Measurements from ENCODE around the gene TGFA.

Gene TGFA

GRCh38 chr2:70553584-70554337, at the start of gene TGFA:
TSS of gene TGFA (minus strand) at chr2:70553826. CDS start at chr2:70553767, 59 bp downstream.
- Histone ChIP-seq H2AFZ (ENCODE audit: low read length) (peak within 1 kb of the TSS; percentile 74), H3K27me3 (ENCODE audit: insufficient read depth, low read length, poor library complexity, severe bottlenecking) (no peaks in the 10 kb centered on the region), H3K4me1 (ENCODE audit: insufficient read depth, low read length, poor library complexity, severe bottlenecking) (peaks cover 44% of the 10 kb centered on the region)

DNA sequence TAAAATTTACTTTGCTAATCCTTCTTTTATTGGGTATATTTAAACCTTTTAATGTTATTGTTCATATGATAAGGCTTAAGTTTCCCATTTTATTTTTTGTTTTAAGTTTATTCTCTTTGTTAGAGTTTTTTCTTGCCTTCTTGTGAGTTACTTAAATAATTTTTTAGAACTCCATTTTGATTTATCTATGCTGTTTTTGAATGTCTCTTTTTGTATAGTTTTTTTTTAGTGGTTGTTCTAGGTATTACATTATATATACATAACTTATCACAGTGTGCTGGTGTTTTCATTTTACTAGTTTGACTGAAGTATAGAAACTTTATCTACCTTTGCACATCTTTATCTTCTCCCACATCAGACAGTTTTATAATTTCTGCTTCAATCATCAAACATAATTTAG, 49.4 kb upstream of the TGFA start:
- Histone ChIP-seq H2AFZ (ENCODE audit: low read length) (no peak overlapping the region), H3F3A (ENCODE audit: low read depth) (peaks cover 18% of the 10 kb centered on the region), H3K4me2 (ENCODE audit: low read depth, low read length, poor library complexity, severe bottlenecking) (peak overlapping the region; percentile 49), H3K4me1 (ENCODE audit: insufficient read depth, low read length, poor library complexity, severe bottlenecking) (peaks cover 56% of the 10 kb centered on the region), H3K4me3 (ENCODE audit: low read length, poor library complexity, severe bottlenecking) (peak overlapping the region; percentile 53), H3K9me3 (ENCODE audit: insufficient read depth, low read depth, low read length) (peaks cover 6% of the 10 kb centered on the region), H3K79me2 (ENCODE audit: insufficient read depth, low read length) (no peaks in the 10 kb centered on the region), H3K36me3 (ENCODE audit: insufficient read depth, low read length) (0 out of 2 replicates have a peak, but pooled peaks cover 4% of the 10 kb centered on the region), H4K20me1 (ENCODE audit: insufficient read depth, low read length, poor library complexity, severe bottlenecking) (no peaks in the 10 kb centered on the region), H3K9me2 (replicated peaks; ENCODE audit: low read depth, low read length) (no peaks in the 10 kb centered on the region), H3K9ac (ENCODE audit: low read depth, low read length, poor library complexity, severe bottlenecking) (peak overlapping the region; percentile 65), H3K27me3 (ENCODE audit: insufficient read depth, low read length, poor library complexity, severe bottlenecking) (no peaks in the 10 kb centered on the region)
- TF ChIP-seq, protein P1, sequence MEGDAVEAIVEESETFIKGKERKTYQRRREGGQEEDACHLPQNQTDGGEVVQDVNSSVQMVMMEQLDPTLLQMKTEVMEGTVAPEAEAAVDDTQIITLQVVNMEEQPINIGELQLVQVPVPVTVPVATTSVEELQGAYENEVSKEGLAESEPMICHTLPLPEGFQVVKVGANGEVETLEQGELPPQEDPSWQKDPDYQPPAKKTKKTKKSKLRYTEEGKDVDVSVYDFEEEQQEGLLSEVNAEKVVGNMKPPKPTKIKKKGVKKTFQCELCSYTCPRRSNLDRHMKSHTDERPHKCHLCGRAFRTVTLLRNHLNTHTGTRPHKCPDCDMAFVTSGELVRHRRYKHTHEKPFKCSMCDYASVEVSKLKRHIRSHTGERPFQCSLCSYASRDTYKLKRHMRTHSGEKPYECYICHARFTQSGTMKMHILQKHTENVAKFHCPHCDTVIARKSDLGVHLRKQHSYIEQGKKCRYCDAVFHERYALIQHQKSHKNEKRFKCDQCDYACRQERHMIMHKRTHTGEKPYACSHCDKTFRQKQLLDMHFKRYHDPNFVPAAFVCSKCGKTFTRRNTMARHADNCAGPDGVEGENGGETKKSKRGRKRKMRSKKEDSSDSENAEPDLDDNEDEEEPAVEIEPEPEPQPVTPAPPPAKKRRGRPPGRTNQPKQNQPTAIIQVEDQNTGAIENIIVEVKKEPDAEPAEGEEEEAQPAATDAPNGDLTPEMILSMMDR (conservative IDR thresholded peaks at IDR 0.05; ENCODE audit: low read length): peak; percentile 46; the same call in 1 of the 2 replicates
- TF ChIP-seq EZH2phosphoT487 (IDR thresholded peaks at IDR 0.05; ENCODE audit: borderline replicate concordance): no peak

More at GRCh38 chr2:70553584-70554337, at the start of gene TGFA:
- no peaks in the 10 kb centered on the region for H3K36me3 ChIP-seq (ENCODE audit: insufficient read depth, low read length)
- H4K20me1 ChIP-seq (ENCODE audit: insufficient read depth, low read length, poor library complexity, severe bottlenecking): no peaks in the 10 kb centered on the region
- H3K9me2 ChIP-seq (replicated peaks; ENCODE audit: low read depth, low read length): no peaks in the 10 kb centered on the region
- TF ChIP-seq, protein P1 (conservative IDR thresholded peaks at IDR 0.05; ENCODE audit: low read length): peak; percentile 79
- no peak for TF ChIP-seq EZH2phosphoT487 (IDR thresholded peaks at IDR 0.05; ENCODE audit: borderline replicate concordance)
- peak within 1 kb of the TSS; percentile 90 for H3K4me3 ChIP-seq (ENCODE audit: low read length, poor library complexity, severe bottlenecking)
- H3F3A ChIP-seq (ENCODE audit: low read depth): peaks cover 10% of the 10 kb centered on the region; the same call in 1 of the 2 replicates
- H3K79me2 ChIP-seq (ENCODE audit: insufficient read depth, low read length): 0 out of 2 replicates have a peak, but pooled peaks cover 6% of the 10 kb centered on the region
- no peaks in the 10 kb centered on the region for H3K9me3 ChIP-seq (ENCODE audit: insufficient read depth, low read depth, low read length)
- peak within 1 kb of the TSS; percentile 86 for H3K4me2 ChIP-seq (ENCODE audit: low read depth, low read length, poor library complexity, severe bottlenecking)
- peak within 1 kb of the TSS; percentile 73 for H3K9ac ChIP-seq (ENCODE audit: low read depth, low read length, poor library complexity, severe bottlenecking)

GRCh38 chr2:70598197-70598596, 44.6 kb upstream of the TGFA start:
- H3K9me2 ChIP-seq (replicated peaks; ENCODE audit: low read depth, low read length): no peaks in the 10 kb centered on the region

More at GRCh38 chr2:70598197-70598596, 44.6 kb upstream of the TGFA start:
- no peaks in the 10 kb centered on the region for H3K27me3 ChIP-seq (ENCODE audit: insufficient read depth, low read length, poor library complexity, severe bottlenecking)
- no peaks in the 10 kb centered on the region for H3K79me2 ChIP-seq (ENCODE audit: insufficient read depth, low read length)
- H3K9me3 ChIP-seq (ENCODE audit: insufficient read depth, low read depth, low read length): peaks cover 7% of the 10 kb centered on the region
- no peak overlapping the region for H3K9ac ChIP-seq (ENCODE audit: low read depth, low read length, poor library complexity, severe bottlenecking)
- H3F3A ChIP-seq (ENCODE audit: low read depth): peaks cover 11% of the 10 kb centered on the region
- no peak overlapping the region for H2AFZ ChIP-seq (ENCODE audit: low read length)
- no peak overlapping the region for H3K4me2 ChIP-seq (ENCODE audit: low read depth, low read length, poor library complexity, severe bottlenecking)
- H3K36me3 ChIP-seq (ENCODE audit: insufficient read depth, low read length): 0 out of 2 replicates have a peak, but pooled peaks cover 5% of the 10 kb centered on the region
- H3K4me1 ChIP-seq (ENCODE audit: insufficient read depth, low read length, poor library complexity, severe bottlenecking): peaks cover 38% of the 10 kb centered on the region
- no peaks in the 10 kb centered on the region for H4K20me1 ChIP-seq (ENCODE audit: insufficient read depth, low read length, poor library complexity, severe bottlenecking)
- TF ChIP-seq, protein P1 (conservative IDR thresholded peaks at IDR 0.05; ENCODE audit: low read length): no peak
- no peak for TF ChIP-seq EZH2phosphoT487 (IDR thresholded peaks at IDR 0.05; ENCODE audit: borderline replicate concordance)
- no peak overlapping the region for H3K4me3 ChIP-seq (ENCODE audit: low read length, poor library complexity, severe bottlenecking)
